Epithelial cell of umbilical artery (primary cell): ENCODE results near the gene CACNB3. TPM values are rescaled to one million over a fixed set of nuclear protein-coding genes. Genes with fewer than 3 reads are reported as not detected.

Experiments
- total RNA-seq: library from RNA; depleted of rRNA; stranded (reverse); fragments of >200 nt; gene quantifications from 2 replicates; pipeline ENCODE4 v1.2.3, GENCODE V29; 2014

The CACNB3 gene
- 14.1 and 15.3 TPM in 2 replicates for total RNA-seq

GRCh38 chr12:48817873-48818830 is at the start of gene CACNB3:
CACNB3 (plus strand) TSS chr12:48818496; CDS start chr12:48818930, 434 bp downstream.

GRCh38 chr12:48788854-48789775 is 29.2 kb upstream of the CACNB3 start, which contains the start of gene ADCY6:
ADCY6 (minus strand) TSS chr12:48789089; CDS start chr12:48783434, 5,655 bp downstream.

GRCh38 chr12:48851883-48852733 is 33.8 kb downstream of the CACNB3 start, which contains the start of gene DDX23:
DDX23 (minus strand) TSS chr12:48852163; CDS start chr12:48845782, 6,381 bp downstream.

GRCh38 chr12:48865281-48866051 is 47.2 kb downstream of the CACNB3 start, which contains the start of gene RND1:
RND1 (minus strand) TSS chr12:48865870; CDS start chr12:48865767, 103 bp downstream.

Other genes with a start within 250 kb of the CACNB3 start
- not detected in 2 replicates for gene LALBA, start 248.4 kb upstream of the CACNB3 start, total RNA-seq
- gene KANSL2, start 136.3 kb upstream of the CACNB3 start, total RNA-seq = 54.0 and 54.6 TPM in 2 replicates
- 19.8 and 28.3 TPM in 2 replicates for gene CCNT1, start 101.8 kb upstream of the CACNB3 start, total RNA-seq
- gene ADCY6, start 29.4 kb upstream of the CACNB3 start, total RNA-seq = 27.8 and 33.5 TPM in 2 replicates
- 78.0 and 112 TPM in 2 replicates for gene DDX23, start 33.7 kb downstream of the CACNB3 start, total RNA-seq
- gene RND1, start 47.4 kb downstream of the CACNB3 start, total RNA-seq = 1.6 and 2.1 TPM in 2 replicates
- gene FKBP11, start 107.0 kb downstream of the CACNB3 start, total RNA-seq = 18.4 and 21.4 TPM in 2 replicates
- gene ARF3, start 139.0 kb downstream of the CACNB3 start, total RNA-seq = 37.4 and 42.2 TPM in 2 replicates
- 0.32 TPM in 1 of 2 replicates, not detected in the other for gene WNT10B, start 153.2 kb downstream of the CACNB3 start, total RNA-seq
- gene WNT1, start 159.8 kb downstream of the CACNB3 start, total RNA-seq = not detected in 2 replicates
- 0.15 and 0.32 TPM in 2 replicates for gene DDN, start 180.9 kb downstream of the CACNB3 start, total RNA-seq
- 50.5 and 62.7 TPM in 2 replicates for gene PRKAG1, start 200.3 kb downstream of the CACNB3 start, total RNA-seq
- gene KMT2D, start 242.3 kb downstream of the CACNB3 start, total RNA-seq = 21.1 and 29.8 TPM in 2 replicates